ENCODE measurements around the gene NID1. TPM values are rescaled to one million over a fixed set of nuclear protein-coding genes. Genes with fewer than 3 reads are reported as not detected.

The NID1 gene
- total RNA-seq, 1 donor from 2014 or later = 32.5 TPM

- peaks cover 7% of the 10 kb centered on the region for H3K27me3 Mint-ChIP-seq (ENCODE audit: insufficient read depth, low read depth)
- Histone ChIP-seq H3K27me3 (no peaks in the 10 kb centered on the region), H3K4me1 (no peaks in the 10 kb centered on the region), H3K79me2 (ENCODE audit: low read depth) (no peaks in the 10 kb centered on the region), H3K36me3 (no peaks in the 10 kb centered on the region), H3K4me2 (no peak overlapping the region), H3K27ac (no peak overlapping the region), H2AFZ (replicated peaks) (no peak overlapping the region), H3K4me3 (no peak overlapping the region), H3K9me3 (ENCODE audit: low read depth) (no peaks in the 10 kb centered on the region), H3K9ac (no peak overlapping the region), H4K20me1 (ENCODE audit: low read depth) (no peaks in the 10 kb centered on the region), H3F3A (ENCODE audit: low read depth) (no peaks in the 10 kb centered on the region)
- DNase-seq (ENCODE audit: low spot score) = no peak
- no peak overlapping the region for H3K4me3 Mint-ChIP-seq
- H3K4me1 Mint-ChIP-seq = peaks cover 17% of the 10 kb centered on the region
- no peak overlapping the region for H3K27ac Mint-ChIP-seq
- H3K36me3 Mint-ChIP-seq = peaks cover 9% of the 10 kb centered on the region
- no peaks in the 10 kb centered on the region for H3K9me3 Mint-ChIP-seq
- TF ChIP-seq EZH2 (IDR thresholded peaks at IDR 0.05) (no peak), EZH2phosphoT487 (IDR thresholded peaks at IDR 0.05) (no peak)
- TF ChIP-seq, protein P1, sequence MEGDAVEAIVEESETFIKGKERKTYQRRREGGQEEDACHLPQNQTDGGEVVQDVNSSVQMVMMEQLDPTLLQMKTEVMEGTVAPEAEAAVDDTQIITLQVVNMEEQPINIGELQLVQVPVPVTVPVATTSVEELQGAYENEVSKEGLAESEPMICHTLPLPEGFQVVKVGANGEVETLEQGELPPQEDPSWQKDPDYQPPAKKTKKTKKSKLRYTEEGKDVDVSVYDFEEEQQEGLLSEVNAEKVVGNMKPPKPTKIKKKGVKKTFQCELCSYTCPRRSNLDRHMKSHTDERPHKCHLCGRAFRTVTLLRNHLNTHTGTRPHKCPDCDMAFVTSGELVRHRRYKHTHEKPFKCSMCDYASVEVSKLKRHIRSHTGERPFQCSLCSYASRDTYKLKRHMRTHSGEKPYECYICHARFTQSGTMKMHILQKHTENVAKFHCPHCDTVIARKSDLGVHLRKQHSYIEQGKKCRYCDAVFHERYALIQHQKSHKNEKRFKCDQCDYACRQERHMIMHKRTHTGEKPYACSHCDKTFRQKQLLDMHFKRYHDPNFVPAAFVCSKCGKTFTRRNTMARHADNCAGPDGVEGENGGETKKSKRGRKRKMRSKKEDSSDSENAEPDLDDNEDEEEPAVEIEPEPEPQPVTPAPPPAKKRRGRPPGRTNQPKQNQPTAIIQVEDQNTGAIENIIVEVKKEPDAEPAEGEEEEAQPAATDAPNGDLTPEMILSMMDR (IDR thresholded peaks at IDR 0.05) = no peak
These were observed 45.9 kb downstream of the NID1 start for GRCh38 chr1:236018885-236019453.

DNA sequence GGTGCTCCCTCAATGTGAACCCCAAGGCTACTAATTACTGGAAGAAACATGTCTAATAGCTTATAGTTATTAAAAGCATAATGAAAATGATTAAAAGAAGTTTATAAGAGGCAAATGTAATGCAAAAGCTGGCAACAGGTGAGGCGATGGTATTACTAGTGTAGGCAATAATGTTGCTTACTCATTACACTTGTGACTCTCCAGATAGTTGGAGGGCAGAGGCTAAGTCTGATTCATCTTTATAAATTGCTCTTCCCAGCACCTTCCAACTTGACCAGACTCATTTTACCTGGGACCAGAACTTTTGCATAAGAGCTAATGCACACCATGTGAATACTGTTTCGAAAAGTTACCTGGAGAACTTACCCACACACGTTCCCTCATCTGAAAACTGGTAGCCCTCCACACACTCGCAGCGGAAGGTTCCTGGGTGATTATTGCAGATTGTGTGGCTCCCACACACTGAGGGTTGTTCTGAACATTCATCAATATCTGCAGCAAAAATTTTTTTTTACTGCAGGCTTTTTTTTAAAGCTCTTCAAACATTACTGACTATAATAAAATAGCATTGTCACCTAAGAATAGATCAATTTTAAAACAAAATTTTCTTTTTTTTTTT lies 48.0 kb downstream of the NID1 start:
- Mint-ChIP-seq H3K27me3 (ENCODE audit: insufficient read depth, low read depth) (peaks cover 7% of the 10 kb centered on the region), H3K4me3 (no peak overlapping the region), H3K36me3 (peaks cover 9% of the 10 kb centered on the region), H3K4me1 (peaks cover 17% of the 10 kb centered on the region), H3K9me3 (no peaks in the 10 kb centered on the region), H3K27ac (no peak overlapping the region)
- TF ChIP-seq, protein P1 (IDR thresholded peaks at IDR 0.05) = no peak
- TF ChIP-seq EZH2 (IDR thresholded peaks at IDR 0.05) (no peak), EZH2phosphoT487 (IDR thresholded peaks at IDR 0.05) (no peak)
- Histone ChIP-seq H3K27ac (no peak overlapping the region), H3F3A (ENCODE audit: low read depth) (no peaks in the 10 kb centered on the region), H4K20me1 (ENCODE audit: low read depth) (no peaks in the 10 kb centered on the region), H2AFZ (replicated peaks) (no peak overlapping the region), H3K27me3 (no peaks in the 10 kb centered on the region), H3K9me3 (ENCODE audit: low read depth) (no peaks in the 10 kb centered on the region), H3K4me3 (no peak overlapping the region), H3K79me2 (ENCODE audit: low read depth) (no peaks in the 10 kb centered on the region), H3K9ac (no peak overlapping the region), H3K36me3 (no peaks in the 10 kb centered on the region), H3K4me1 (no peaks in the 10 kb centered on the region), H3K4me2 (no peak overlapping the region)
- no peak for DNase-seq (ENCODE audit: low spot score)

DNA sequence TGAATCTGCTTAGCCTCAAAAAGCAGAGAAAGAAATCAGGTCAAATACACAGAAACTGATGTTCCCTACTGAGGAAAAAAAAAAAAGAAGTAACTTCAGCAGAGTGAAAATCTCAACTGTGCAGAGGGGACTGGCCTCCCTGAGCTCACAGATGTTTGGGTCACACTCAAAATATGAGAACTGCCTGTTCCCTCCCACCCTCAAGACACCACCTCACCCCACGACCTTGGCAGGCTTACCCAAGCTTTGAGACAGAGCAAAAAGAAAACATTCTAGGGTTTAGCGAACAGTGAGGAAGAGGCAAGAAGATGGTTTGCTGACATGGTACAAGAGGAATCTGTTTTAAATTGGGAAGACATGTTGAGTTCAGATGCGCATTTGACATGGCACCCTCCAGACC lies 48.8 kb downstream of the NID1 start:
- H3K4me2 ChIP-seq = no peak overlapping the region
- no peak overlapping the region for H2AFZ ChIP-seq (replicated peaks)
- no peak overlapping the region for H3K9ac ChIP-seq
- no peak overlapping the region for H3K27ac ChIP-seq
- H3K27me3 ChIP-seq = no peaks in the 10 kb centered on the region
- peaks cover 7% of the 10 kb centered on the region for H3K27me3 Mint-ChIP-seq (ENCODE audit: insufficient read depth, low read depth)
- no peaks in the 10 kb centered on the region for H3K9me3 ChIP-seq (ENCODE audit: low read depth)
- no peak for TF ChIP-seq EZH2phosphoT487 (IDR thresholded peaks at IDR 0.05)
- no peak for TF ChIP-seq EZH2 (IDR thresholded peaks at IDR 0.05)
- TF ChIP-seq, protein P1 (IDR thresholded peaks at IDR 0.05) = no peak
- H3K27ac Mint-ChIP-seq = no peak overlapping the region
- no peak overlapping the region for H3K4me3 Mint-ChIP-seq
- peaks cover 9% of the 10 kb centered on the region for H3K36me3 Mint-ChIP-seq
- H3K36me3 ChIP-seq = no peaks in the 10 kb centered on the region
- no peaks in the 10 kb centered on the region for H3K9me3 Mint-ChIP-seq
- H3F3A ChIP-seq (ENCODE audit: low read depth) = no peaks in the 10 kb centered on the region
- H3K79me2 ChIP-seq (ENCODE audit: low read depth) = no peaks in the 10 kb centered on the region
- H3K4me3 ChIP-seq = no peak overlapping the region
- no peaks in the 10 kb centered on the region for H3K4me1 ChIP-seq
- DNase-seq (ENCODE audit: low spot score) = no peak
- no peaks in the 10 kb centered on the region for H4K20me1 ChIP-seq (ENCODE audit: low read depth)
- H3K4me1 Mint-ChIP-seq = peaks cover 10% of the 10 kb centered on the region
